DMS 273 (cell line): Measurements from ENCODE around the gene RBM38.
"Not testable (repeated sequence)": the region's sequence is repeated elsewhere in the genome, so short reads cannot be mapped to it uniquely, and the experiment has no call there.

Source experiments
- DNase-seq: peaks from one replicate; lab custom pipeline; 2025; ENCODE audit not compliant: unreplicated experiment; lab: John Stamatoyannopoulos, UW

RBM38 gene

DNA sequence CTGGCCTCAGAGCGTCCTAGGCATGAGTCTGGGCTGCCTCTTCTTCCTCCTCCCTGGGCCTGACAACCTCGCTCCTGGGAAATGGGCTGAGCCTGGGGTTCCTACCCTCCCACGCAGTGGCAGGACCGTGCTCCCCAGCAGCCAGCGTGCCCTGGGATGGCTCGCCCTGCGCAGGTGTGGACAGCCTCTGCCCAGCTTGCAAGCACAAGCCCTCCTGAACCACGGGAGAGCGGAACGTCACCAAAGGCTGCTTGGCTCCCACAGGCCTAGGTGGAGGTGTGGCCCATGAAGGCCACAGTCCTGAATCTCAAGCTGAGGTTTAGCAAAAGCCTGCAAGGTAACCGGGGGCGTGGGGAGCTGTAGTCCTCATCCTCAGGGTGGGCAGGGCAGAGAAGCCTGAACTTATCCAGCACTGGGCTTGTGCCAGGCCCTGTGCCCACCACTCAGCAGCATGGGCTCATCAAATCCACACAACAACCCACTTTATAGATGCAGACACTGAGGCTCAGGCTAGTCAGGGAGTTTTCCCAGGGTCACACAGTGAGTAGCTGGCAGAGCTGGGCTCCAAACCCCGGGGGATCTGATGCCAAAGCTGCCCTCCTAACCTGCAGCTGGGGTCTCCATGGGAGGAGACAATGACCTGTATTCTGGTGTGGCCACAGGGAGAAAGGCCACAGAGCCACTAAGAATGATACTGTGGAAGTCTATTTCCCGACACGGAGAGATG lies 25.3 kb downstream of the RBM38 start:
- no peak for DNase-seq

DNA sequence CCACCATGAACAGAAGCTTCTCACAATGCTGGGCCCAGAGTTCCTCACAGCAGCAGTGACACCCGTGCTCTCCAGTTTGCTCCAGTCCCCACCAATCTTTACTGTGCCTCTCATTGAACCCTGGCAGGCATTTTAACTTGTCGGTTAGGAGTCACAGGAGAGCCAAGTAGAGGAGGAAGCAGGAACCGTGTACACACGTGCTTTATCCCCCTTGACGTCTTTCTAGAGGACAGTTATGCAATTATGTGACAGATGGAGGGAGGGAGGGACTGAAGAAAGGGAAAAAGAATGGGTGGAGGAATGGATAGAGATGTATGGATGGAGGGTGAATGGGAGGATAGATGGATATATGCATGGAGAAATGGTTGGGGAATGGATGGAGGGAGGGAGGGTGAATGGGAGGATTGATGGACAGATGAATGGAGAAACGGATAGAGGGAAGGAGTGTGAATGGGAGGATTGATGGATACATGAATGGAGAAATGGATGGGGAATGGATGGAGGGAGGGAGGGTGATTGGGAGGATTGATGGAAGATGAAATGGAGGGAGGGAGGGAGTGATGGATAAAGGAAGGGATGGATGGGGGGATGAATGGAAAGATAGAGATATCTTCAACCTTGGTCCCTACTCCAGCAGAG lies 26.0 kb downstream of the RBM38 start:
- peak; percentile 62 for DNase-seq

DNA sequence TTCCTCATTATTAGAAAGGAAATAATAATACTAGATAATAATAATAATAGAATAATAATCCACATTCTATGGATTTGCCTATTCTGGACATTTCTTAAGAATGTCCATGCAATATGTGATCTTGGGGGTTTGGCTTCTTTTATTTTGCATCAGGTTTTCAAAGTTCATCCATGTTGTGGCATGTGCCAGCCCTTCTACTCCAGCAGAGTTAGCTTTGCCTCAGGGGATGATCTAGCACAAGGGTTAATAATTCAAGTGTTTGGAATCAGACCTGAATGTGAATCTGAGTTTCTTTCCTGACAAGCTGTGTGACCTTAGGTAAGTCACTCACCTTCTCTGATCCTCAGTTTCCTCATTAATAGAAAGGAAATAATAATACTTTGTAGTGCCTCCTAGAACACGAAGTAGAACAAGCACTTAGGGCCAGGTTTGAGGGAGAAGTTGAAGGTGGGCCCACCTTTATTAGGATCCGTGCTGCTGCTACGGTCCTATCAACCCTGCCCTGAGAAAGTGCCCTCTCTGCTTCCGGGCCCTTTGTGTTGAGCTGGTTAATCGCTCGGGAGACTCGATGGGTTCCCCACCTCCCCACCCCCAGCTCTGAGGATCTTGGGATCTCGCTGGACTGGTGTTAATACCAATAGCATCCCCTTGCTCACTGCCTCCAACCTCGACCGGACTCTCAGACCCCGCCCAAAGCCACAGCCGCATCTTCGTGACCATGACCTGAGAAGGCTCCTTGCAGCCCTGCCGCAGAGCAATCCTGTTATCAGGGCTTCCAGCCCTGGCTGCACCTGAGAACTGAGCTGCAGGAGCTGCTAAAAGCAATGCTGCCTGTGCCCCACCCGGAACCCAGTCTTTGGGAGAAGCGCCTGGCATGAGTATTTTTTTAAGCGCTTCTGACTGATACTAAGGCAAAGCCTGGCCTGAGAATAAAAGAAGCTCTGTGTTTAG lies 26.9 kb downstream of the RBM38 start:
- no peak for DNase-seq

DNA sequence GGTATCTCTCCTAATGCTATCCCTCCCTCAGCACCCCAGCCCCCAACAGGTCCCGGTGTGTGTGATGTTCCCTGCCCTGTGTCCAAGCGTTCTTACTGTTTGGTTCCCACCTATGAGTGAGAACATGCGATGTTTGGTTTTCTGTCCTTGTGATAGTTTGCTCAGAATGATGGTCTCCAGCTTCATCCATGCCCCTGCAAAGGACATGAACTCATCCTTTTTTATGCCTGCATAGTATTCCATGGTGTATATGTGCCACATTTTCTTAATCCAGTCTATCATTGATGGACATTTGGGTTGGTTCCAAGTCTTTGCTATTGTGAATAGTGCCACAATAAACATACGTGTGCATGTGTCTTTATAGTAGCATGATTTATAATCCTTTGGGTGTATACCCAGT lies 28.3 kb downstream of the RBM38 start:
- not testable (repeated sequence) for DNase-seq

DNA sequence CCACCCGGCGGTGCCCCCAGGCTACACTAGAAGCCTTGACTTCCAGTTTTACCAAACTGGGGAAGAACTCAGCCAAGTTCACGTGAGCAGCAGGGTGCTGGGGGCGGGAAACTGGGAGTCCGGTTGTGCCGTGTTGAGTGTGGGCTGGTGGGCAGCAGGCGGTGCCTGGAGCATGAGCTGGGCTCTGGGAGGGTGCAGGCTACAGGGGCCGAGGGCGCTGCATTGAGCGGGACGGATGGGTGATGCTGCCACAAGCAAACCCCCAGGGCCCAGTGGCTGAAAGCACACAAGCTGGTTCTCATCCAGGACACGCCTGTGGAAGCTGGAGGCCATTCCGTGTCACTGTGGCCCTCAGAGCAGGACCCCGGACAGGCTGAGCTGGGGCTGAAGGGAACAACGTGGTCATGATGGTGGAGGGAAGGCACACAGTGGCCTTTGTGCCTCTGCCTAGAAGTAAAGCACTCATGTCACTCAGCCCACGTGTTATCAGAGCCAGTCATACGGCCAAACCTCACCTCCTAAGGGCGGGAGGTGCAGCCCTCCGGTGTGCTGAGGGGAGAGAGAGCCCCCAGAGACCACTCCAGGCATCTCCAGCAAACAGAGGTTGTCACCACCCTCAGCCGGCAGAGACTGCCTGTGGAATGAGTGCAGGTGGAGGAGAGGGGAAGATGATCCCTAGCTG lies 29.5 kb downstream of the RBM38 start:
- DNase-seq: no peak

DNA sequence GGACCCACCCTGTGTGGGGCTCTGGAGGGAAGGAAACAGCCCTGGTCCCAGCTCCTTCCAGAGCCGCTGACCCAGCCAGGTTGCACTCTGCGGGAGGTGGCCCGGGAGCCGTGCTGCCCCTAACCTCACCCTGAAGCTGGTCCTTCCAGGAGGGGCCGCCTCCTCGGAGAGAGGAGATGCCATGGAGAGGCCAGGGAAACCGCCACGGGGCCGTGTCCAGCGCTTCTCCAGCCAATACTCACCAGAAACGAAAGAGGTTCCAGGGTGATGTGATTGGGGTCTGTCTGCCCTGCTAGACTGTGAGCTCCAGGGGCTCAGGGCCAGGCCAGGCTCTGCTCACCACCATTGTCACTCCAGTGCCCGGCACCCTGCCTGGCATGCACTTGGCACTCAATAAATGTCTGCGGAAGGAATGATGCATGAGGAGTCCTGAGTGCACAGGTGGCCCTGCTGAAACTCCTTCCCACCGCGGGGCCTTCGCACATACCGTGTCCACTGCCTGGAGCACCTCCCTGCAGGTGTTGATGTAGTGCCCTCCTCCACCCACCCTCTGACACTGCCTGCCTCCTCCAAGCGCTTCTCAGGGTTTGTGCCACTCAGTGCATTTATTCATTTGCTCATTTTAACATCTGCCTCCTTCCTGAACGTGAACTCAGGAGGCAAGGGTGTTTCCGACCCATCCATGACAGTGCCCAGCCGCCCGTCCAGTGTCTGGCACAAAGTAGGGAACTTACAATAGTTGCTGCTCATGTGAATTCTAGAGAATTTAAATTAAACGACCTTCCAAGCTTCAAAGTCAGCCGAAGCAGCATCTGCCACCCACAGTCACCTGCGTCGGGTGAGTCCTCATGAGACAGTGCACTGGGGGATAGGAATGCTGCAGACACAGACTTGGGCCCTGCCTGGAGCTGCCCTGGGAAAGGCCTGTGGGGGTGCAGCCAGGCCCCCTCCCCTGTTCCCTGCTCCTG lies 30.3 kb downstream of the RBM38 start:
- DNase-seq: no peak

DNA sequence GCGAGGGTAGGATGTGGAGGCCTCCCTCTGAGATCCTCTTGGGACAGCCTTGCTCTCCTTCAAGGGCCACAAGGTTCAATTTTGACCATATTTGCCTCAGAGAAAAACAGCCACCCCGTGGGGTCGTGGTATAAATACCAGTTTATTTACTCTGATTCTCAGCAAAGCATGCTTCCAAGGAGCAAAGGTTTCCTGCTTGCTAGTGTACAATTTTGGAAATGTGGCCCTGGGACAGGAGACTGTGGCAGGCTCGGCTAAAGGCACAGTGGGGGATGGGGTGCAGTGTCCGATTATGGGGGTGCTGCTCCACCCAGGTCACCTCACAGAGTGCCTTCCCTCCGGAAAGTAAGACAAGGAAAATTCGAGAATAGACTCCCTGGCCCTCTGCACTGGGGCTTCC lies 31.1 kb downstream of the RBM38 start:
- DNase-seq: no peak

DNA sequence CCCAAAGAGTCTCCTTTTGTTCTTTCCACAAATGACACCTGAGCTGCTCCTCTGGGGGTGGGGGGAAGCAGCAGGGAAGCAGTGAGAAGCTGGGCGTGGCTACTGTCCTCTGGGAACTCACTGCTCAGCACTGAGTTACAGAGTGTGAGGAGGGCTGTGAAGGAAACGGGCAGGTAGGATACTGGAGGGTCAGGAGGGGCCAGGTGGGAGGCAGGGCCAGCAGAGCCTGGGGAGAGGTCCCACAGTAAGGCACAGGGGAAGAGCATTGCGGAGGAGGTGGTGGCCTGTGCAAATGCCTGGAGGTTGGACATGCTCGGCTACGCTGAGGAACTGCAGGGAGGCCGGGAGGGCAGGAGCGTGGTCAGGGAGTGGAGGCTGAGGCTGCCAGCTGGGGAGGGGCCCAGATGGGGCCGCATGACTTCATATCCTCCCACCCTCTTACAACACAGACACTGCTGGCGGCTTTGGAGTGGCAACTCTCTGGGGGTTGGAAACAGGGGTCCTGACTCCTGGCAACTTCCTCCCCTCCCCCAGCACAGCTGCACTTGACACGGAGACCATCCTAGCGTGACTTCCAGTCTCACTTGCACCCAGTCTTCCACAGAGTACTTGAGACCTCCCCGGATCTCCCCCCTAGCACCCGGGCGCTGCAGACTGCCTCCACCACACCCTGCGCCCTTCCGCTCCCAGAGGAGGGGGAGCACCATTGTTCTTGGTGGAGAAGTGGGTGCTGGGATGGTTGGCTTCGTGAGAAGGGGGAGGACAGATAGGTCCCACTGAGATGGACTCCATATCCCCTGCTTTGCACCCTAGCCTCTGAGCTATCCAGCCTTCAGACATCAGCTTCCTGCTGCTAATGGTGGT lies 34.2 kb downstream of the RBM38 start:
- DNase-seq: peak; percentile 56

DNA sequence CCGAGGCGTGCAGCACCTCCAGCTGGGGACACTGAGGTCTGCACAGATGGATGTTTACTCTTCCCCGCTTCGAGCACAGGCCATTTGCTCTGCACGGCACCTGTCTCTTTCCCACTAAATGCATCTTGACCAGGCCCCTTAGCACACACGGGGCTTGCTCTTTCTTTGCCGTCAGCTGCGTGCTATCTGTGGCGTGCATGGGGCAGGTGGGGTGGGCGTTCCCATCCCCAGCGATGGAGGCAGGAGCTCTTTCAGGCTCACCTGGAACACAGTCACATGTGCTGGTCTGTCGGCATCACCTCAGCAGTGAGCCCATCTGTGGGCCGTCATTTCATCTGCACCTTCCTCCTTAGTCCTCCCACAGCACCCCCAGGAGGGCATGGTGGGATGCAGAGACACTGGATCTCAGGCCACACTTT lies 35.1 kb downstream of the RBM38 start:
- no peak for DNase-seq

DNA sequence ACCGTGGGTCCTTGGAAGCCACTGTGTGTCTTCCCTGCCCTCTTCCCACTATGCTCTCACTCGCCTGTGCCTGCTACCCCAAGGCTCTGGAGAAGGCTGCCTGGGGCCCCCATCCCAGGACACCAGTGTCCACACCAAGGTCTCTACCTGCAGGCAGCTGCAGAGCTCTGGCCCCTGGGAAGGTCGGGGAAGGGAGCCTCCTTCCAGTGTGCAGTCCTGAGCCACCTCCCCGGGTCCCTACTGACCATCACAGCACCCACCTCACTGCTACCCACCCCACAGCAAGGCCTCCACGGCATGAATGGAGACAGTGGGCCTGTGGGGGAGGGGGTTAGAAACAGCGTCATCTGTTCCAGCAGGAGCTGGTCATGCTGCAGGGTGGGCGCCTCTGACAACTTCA lies 35.6 kb downstream of the RBM38 start:
- DNase-seq: no peak

DNA sequence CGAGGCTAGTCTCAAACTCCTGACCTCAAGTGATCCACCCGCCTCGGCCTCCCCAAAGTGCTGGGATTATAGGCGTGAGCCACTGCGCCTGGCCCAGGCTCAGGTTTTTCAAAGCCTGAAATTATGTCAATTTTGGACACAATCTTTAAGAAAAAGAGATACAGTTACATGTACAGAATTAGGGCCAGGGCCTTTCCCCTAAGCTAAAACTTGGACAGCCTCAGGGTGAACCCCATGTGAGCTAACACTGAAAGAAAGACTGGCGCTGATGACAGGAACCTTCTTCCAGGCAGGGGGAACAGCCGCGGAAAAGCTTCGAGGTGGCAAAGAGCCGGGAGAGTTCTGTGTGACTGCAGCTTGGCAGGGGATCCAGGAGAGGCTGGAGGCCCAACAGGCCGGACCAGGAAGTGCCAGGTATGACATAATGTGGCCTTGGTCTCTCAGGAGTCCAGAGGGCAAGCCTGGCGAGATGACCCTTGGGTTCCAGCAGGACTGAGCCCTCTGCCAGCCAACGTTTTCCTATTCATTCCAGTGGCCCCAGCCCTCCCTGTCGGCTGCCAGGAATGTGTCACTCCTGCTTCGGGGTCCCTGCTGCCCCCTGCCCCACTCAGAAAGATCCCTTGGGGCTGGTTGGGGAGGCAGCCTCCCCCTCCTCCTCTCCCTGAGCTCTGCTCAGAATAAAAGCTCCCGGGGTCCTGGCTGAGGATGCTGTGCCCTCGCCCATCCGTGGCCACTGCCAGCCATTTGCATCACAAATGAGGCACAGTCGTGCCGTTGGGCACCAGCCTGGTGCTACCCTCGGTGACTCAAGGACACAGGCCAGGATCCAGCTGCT lies 37.3 kb downstream of the RBM38 start:
- no peak for DNase-seq

DNA sequence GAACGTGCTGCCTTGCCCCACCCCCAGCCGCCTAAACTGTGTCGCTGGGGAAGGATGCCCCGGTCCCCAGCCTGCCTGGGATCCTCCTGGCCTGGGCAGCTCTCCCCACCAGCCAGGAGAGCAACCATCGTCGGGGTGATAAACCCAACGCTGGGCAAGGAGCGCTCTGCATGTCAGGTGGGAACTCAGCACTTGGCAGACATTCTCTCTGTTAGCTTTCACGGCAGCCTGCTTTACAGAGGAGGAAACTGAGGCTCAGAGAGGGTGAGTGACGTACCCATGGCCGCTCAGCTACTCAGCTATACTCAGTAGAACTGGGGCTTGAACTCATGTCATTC lies 37.9 kb downstream of the RBM38 start:
- DNase-seq: no peak

DNA sequence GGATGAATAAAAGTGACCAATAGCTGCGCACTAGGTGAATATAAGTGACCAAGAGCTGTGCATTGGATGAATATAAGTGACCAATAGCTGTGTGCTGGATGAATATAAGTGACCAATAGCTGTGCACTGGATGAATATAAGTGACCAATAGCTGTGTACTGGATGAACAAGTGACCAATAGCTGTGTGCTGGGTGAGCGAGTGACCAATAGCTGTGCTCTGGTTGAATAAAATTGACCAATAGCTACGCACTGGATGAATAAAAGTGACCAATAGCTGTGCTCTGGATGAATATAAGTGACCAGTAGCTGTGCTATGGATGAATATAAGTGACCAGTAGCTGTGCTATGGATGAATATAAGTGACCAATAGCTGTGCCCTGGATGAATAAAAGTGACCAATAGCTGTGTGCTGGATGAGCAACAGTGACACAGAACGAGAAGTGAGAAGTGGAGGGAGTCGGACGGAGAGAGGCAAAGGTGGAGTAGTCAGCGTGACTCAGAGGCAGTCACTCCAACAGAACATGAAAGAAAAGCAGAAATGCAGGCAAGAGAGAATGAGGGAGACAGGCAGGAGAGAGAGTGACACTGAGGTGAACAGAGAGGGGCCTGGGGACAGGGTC lies 38.5 kb downstream of the RBM38 start:
- no peak for DNase-seq

DNA sequence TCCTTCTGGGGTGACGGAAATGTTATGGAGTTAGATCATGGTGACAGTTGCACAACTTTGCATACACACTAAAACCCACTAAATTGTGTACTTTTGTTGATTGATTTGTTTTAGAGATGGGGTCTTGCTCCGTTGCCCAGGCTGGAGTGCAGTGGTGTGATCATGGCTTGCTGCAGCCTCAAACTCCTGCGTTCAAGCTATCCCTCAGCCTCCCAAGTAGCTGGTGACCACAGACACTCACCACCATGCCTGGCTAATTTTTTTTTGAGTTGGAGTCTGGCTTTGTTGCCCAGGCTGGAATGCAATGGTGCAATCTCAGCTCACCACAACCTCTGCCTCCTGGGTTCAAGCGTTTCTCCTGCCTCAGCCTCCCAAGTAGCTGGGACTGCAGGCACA lies 39.0 kb downstream of the RBM38 start:
- DNase-seq: not testable (repeated sequence)

DNA sequence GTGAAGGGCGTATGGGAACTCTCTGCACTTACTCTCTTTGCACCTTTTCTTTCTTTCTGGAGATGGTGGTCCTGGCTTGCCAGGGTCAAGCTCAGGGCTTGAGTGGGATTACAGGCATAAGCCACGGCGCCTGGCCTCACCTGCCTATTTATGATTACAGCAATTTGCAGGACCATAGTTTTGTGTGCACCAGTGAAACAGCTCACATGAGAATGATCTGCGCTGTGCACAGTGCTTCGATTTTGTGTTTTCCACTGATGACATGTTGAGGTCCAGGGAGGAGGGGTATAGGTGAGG lies 40.3 kb downstream of the RBM38 start:
- no peak for DNase-seq

DNA sequence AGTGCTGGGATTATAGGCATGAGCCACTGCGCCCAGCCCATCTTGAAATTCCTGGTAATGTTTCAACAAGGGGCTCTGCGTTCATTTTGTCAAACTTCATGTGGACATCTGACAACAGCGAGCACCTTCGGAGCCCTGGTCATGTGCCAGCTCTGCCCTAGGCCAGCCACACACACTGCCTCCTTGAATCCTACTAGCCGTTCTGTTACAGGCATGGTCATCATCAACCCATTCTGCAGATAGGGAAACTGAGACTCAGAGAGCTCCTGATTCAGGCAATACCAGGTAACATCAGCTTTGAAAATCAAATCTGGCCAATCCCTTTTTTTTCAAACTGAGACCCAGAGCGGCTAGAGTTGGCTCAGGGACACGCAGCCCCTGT lies 41.3 kb downstream of the RBM38 start:
- DNase-seq: no peak

DNA sequence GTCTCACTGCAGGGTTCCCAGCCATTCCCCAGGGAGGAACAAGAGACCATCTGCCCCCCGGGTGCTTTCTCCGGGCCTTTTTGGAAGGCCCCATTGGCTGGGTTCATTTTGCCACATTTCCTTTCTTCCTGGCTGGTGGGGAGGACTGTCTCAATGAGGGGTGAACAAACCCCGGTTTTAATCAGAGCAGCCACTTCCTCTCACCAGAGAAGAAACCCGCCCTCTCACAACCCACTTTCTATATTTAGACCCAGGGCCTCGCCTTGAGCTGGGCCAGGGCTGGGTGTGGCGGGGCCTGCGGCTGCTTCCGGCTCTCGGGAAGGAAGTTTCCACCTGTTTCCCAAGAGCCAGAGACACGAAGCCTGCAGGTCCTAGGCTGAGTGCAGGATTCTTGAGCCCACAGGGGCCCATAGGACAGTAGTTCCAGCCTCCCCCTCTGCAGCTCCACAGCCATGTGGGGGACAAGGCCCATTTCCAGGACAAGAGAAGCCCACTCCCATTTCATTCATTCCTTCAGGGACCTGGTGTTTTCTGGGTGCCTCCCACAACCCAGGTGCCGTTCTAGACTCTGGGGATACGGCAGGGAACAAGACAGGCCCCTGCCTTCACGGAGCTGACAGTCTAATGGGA lies 41.8 kb downstream of the RBM38 start:
- no peak for DNase-seq
